ENCODE data around the gene SH3RF3.
"Not testable (repeated sequence)": the region's sequence is repeated elsewhere in the genome, so short reads cannot be mapped to it uniquely, and the experiment has no call there.

Gene SH3RF3

DNA sequence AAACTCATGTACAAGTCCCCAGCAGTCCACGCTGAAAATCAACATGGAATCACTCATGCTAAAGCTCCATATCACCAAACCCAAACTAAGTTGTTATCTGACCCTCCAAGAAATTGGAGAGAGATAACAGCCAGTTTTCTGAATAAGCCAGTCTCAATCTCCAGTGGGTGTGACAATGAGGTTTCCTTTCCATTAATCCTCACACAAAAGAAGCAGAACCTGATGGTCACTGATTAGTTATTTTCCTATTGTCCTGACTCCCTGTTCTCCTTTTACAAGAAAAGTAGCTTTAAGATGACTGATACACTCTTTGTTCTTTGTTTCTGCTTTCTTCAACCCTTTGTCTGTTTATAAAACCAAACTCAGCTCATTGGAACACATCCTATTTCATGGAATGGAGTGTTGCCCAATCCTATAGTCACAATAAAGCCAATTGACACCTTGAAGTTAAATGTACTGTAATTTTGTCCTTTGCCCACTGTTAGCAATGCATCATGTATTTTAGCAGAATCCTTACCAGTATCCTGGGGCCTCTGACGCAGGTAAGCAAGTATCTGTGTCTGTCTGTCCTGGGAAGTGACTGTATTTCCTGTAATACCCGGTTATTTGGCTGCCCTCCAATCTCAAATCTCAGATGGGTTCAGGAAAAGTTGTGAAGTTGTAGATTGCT is 30.6 kb upstream of the SH3RF3 start:
- no peak overlapping the region for H3K4me3 ChIP-seq (ENCODE audit: low read depth, low read length)
- DNase-seq (ENCODE audit: low read depth): no peak
- TF ChIP-seq, protein P1, sequence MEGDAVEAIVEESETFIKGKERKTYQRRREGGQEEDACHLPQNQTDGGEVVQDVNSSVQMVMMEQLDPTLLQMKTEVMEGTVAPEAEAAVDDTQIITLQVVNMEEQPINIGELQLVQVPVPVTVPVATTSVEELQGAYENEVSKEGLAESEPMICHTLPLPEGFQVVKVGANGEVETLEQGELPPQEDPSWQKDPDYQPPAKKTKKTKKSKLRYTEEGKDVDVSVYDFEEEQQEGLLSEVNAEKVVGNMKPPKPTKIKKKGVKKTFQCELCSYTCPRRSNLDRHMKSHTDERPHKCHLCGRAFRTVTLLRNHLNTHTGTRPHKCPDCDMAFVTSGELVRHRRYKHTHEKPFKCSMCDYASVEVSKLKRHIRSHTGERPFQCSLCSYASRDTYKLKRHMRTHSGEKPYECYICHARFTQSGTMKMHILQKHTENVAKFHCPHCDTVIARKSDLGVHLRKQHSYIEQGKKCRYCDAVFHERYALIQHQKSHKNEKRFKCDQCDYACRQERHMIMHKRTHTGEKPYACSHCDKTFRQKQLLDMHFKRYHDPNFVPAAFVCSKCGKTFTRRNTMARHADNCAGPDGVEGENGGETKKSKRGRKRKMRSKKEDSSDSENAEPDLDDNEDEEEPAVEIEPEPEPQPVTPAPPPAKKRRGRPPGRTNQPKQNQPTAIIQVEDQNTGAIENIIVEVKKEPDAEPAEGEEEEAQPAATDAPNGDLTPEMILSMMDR (IDR thresholded peaks at IDR 0.05; ENCODE audit: control insufficient read depth, extremely low read depth, insufficient read depth): no peak

DNA sequence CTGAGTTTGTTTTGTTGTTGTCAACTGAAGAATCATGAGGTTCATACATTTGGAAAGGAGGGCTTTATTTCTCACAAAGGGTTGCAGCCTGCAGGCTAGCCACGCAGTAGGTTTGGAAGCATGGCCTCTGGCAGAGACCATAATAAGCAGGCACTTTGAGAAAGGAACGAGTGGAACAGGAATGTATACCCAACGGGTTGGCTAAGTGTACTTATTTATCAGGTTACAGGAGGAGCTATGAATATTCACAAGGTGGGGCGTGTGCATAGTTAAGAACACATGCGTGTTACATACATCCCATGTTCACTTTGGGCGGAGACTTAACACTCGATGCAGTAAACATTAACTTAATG is 30.1 kb upstream of the SH3RF3 start:
- DNase-seq (ENCODE audit: low read depth): no peak
- TF ChIP-seq, protein P1 (IDR thresholded peaks at IDR 0.05; ENCODE audit: control insufficient read depth, extremely low read depth, insufficient read depth): no peak
- H3K4me3 ChIP-seq (ENCODE audit: low read depth, low read length): no peak overlapping the region

DNA sequence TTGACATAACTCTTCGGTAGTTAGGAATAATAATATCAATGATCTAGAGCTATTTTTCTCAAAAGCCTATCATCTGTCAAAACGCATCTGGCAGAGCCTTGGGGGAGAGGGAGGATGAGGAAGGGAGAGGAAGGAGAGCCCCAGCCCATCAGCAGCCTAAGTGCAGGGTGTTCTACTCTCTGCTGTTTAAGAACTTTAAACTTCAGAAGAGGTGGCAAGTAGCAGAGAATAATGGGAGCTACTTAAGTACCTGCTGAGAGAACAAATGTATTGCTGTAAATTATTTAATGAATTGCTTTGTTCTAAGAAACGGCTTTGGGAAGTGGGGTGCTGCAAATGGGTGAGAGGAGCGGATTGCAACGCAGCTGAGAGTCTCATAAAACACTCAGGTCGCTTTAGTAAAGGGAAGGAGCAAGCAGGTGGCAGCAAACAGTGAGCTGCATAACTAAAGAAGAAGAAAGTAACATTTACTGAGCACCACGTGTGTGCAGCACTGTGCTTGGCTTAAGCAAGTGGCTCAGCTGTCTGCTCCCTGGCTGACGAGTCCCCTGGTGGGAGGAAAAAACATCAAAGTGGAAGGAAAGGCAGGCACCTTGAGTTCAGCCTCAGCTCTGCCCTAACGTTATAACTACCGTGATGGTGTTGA is 26.3 kb upstream of the SH3RF3 start:
- H3K4me3 ChIP-seq (ENCODE audit: low read depth, low read length): no peak overlapping the region
- TF ChIP-seq, protein P1 (IDR thresholded peaks at IDR 0.05; ENCODE audit: control insufficient read depth, extremely low read depth, insufficient read depth): no peak
- no peak for DNase-seq (ENCODE audit: low read depth)

DNA sequence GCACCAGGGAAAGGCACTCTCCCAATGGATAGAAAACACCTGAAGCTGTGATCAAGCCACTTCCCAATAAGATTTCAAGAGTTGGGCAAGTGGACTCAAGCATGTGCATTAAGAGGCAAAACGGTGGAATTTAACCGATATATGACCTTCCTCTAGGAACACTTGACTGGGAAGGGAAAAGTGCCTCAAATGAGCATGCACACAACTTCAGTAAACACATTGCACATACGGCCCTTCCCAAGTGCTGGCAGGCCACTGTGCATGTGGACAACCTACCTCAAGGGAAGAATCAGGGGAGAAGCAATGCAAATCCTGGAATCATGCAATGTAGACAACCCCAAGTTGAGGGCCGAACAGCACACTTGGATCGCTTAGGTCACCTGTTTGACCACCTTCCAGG is 23.9 kb upstream of the SH3RF3 start:
- DNase-seq (ENCODE audit: low read depth): no peak
- H3K4me3 ChIP-seq (ENCODE audit: low read depth, low read length): no peak overlapping the region
- TF ChIP-seq, protein P1 (IDR thresholded peaks at IDR 0.05; ENCODE audit: control insufficient read depth, extremely low read depth, insufficient read depth): no peak

DNA sequence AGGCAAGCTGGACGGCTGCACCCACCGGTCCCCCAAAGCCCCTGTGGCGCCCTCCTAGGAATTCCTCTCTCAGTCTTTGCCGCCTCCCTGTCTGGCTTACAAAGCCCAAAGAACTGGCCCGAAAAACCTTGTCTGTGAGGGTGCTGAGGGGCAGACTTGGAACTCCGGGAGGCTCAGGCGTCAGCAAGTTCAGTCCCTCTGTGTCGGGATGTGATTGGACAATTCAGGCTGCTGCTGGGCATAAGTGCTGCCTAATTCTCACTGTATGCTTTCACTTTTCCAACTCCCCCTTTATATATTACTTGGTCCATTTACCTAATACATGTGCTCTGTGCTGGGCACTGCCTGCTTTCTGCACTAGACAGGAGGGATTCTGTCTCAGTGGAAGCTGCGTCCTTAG is 20.3 kb upstream of the SH3RF3 start:
- TF ChIP-seq, protein P1 (IDR thresholded peaks at IDR 0.05; ENCODE audit: control insufficient read depth, extremely low read depth, insufficient read depth): no peak
- no peak overlapping the region for H3K4me3 ChIP-seq (ENCODE audit: low read depth, low read length)
- no peak for DNase-seq (ENCODE audit: low read depth)

DNA sequence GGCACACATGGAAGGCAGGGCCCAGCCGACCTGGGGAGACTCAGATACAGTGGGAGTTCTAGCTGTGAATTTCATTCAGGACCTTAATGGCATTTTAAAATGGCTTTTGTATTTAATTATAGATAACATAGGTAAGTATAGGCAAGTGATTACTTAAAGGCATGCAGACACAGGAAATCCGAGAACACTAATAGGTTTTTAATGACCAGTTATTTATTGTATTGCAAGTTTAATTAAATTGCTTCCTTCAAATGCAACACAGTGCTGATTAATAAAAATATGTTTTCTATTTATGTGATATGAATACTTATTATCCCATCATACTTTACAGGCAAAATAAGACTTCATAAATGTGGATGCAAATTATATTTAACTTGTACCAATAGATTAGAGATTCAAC is 19.7 kb upstream of the SH3RF3 start:
- TF ChIP-seq, protein P1 (IDR thresholded peaks at IDR 0.05; ENCODE audit: control insufficient read depth, extremely low read depth, insufficient read depth): no peak
- no peak overlapping the region for H3K4me3 ChIP-seq (ENCODE audit: low read depth, low read length)
- DNase-seq (ENCODE audit: low read depth): no peak

DNA sequence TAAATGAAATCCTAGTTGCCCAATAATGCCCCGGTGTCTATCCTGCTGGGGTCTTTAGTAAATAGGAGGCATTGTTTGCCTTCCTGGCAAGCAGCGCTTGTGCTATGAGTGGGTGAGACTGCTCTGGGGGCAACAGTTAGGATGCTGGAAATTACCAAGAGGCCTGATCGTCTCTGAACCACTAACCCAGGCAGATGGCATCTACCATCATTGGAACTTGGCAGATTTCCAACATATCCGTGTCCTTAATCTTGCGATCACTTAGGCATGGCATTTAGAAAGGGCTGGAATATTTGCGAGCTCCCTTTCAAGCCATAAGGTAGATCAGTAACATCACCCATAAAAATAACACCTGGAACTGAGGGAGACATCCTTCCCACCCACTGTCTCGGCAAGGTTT is 18.8 kb upstream of the SH3RF3 start:
- H3K4me3 ChIP-seq (ENCODE audit: low read depth, low read length): no peak overlapping the region
- TF ChIP-seq, protein P1 (IDR thresholded peaks at IDR 0.05; ENCODE audit: control insufficient read depth, extremely low read depth, insufficient read depth): no peak
- DNase-seq (ENCODE audit: low read depth): no peak

DNA sequence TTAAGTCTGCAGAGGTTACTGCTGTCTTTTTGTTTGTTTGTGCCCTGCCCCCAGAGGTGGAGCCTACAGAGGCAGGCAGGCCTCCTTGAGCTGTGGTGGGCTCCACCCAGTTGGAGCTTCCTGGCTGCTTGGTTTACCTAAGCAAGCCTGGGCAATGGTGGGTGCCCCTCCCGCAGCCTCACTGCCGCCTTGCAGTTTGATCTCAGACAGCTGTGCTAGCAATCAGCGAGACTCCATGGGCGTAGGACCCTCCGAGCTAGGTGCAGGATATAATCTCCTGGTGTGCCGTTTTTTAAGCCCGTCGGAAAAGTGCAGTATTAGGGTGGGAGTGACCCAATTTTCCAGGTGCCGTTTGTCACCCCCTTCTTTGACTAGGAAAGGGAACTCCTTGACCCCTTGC is 11.8 kb upstream of the SH3RF3 start:
- not testable (repeated sequence) for H3K4me3 ChIP-seq (ENCODE audit: low read depth, low read length)

More for the DNA sequence above, 11.8 kb upstream of the SH3RF3 start:
- not testable (repeated sequence) for DNase-seq (ENCODE audit: low read depth)
